GM18861 (cell line): ENCODE measurements around the gene YAP1.
"Not testable (repeated sequence)": the region's sequence is repeated elsewhere in the genome, so short reads cannot be mapped to it uniquely, and the experiment has no call there.

Experiments used
- ATAC-seq: cut with Tn5 transposase; IDR thresholded peaks from one replicate; pipeline ENCODE4 v1.9.1; 2021; ENCODE audit not compliant: unreplicated experiment

The YAP1 gene

DNA sequence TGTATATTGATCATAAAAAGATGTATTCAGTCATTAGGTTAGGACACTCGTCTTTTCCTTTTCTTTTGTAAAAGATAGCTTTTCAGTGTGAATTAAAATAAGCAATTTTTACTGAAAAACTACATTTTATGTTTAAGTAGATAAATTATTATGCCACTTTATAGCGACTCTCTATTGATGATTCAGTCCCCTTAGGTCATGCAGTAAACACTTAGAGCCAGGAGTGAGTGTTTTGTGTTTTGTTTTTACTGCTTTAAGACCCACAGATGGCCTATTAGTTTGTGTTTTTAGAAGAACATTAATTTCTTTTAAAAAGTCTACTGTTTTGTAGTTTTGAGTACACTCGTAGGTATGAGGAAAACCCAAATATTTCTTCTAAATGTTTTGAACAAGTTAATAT is 86.6 kb downstream of the YAP1 start:
- no peak for ATAC-seq

GRCh38 chr11:102197670-102198139 is 87.5 kb downstream of the YAP1 start:
- no peak for ATAC-seq

DNA sequence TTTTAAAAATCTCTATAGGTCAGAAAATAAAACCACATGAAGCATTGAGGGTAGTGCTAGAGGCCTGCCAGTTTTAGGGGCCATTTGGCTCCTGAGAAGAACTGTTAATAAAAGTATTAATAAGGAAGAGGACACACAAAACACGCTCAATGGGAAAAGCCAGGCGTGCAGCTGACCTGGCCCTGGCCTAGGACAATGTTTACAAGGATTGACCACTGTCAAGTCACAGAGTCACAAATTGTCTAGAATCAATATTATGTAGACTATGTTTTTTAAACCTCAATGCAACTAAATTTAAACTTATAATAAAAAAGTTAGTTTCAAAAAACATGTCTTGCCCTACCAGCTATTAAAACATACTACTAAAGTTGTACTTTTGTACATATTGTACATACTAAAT is 89.4 kb downstream of the YAP1 start:
- ATAC-seq: no peak

DNA sequence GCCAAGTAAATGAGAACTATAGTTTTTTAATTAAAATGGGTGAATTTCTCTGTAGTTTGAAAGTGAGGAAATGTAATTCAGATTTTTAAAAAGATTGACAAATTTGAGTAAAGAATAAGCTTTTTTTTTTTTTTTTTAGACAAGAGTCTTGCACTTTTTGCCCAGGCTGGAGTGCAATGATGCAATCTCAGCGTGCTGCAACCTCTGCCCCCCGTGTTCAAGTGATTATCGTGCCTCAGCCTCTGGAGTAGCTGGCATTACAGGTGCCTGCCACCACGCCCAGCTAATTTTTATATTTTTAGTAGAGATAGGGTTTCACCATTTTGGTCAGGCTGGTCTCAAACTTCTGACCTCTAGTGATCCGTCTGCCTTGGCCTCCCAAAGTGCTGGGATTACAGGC is 90.1 kb downstream of the YAP1 start:
- ATAC-seq: not testable (repeated sequence)

- no peak for ATAC-seq
These were observed 91.5 kb downstream of the YAP1 start for GRCh38 chr11:102201776-102202175.

GRCh38 chr11:102202972-102203371 is 92.7 kb downstream of the YAP1 start:
- ATAC-seq: no peak

GRCh38 chr11:102204174-102204573 is 93.9 kb downstream of the YAP1 start:
- no peak for ATAC-seq

DNA sequence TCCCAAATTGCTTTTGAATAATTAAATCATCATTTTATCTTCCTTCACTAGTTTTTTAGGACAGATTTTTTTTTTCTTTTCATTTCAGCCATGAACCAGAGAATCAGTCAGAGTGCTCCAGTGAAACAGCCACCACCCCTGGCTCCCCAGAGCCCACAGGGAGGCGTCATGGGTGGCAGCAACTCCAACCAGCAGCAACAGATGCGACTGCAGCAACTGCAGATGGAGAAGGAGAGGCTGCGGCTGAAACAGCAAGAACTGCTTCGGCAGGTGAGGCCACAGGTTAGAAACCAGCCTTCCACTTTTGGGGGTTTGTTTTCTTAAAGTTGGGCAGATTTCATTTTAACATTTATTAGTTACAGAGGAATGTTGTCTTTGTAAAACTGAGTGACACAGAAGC is 95.6 kb downstream of the YAP1 start:
- ATAC-seq: no peak

GRCh38 chr11:102208835-102209234 is 98.6 kb downstream of the YAP1 start:
- ATAC-seq: no peak

DNA sequence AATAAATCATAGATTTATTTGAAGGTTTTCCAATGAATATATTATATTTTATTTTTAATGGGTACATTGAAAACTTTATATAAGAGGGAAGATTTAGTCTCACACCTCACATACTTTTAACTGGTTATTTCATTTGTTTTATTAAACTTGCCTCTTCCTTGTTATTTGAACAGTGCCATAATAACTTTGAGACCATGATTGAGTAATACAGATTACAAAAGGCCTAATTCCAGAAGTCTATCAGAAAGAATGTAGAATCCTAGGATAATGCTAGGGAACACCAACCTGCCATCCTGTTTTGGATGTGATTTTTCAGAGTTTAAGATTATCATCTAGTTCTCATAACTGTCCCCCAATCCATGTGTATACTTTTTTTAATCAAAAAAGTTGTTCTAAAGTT is 104.4 kb downstream of the YAP1 start:
- ATAC-seq: no peak

- no peak for ATAC-seq
These were observed 106.3 kb downstream of the YAP1 start for GRCh38 chr11:102216433-102217075.

- ATAC-seq: no peak
These were observed 110.7 kb downstream of the YAP1 start for GRCh38 chr11:102220728-102221467.

- ATAC-seq: no peak
These were observed 113.6 kb downstream of the YAP1 start for GRCh38 chr11:102223859-102224258.

DNA sequence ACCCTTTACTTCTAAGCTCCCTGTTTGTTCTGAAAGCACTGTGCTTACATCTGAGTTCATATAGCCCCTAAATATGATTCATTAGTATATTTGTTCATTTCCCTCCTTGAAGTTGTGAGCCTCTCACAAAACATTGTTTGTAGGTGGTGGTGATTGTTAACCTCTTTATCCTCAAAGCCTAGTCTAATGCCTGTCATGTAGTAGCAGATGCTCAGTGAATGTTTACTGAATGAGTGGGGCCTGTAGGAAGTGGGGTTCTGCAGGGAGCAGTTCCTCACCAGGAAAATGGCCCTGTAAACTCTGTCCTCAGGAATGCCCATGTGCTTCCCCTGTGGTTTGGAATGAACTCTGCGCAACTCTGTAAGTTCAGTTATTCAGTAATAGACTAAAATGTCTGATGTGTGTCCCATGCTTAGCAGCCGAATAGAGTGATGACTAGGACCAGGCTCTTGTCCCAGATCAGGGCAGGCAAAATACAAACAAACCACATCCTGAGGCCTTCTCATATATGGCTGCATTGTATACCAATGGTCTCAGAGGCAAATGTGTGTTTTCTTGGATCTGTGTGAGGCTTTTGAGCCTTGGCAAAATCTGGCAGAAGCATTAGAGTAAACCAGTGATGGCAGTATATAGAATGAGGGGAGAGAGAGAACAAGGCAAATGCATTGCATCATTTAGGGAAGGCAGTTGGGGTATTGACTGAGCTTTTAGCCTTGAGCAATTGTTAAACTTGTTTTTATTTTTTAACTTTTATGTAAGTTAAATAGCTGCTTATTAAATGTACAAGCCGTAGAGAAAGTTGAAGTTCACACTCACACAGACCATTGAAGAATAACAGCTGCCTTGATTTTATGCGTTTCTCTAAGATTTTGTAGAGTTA is 115.7 kb downstream of the YAP1 start:
- ATAC-seq: no peak

- ATAC-seq: no peak
These were observed 116.6 kb downstream of the YAP1 start for GRCh38 chr11:102226702-102227490.

DNA sequence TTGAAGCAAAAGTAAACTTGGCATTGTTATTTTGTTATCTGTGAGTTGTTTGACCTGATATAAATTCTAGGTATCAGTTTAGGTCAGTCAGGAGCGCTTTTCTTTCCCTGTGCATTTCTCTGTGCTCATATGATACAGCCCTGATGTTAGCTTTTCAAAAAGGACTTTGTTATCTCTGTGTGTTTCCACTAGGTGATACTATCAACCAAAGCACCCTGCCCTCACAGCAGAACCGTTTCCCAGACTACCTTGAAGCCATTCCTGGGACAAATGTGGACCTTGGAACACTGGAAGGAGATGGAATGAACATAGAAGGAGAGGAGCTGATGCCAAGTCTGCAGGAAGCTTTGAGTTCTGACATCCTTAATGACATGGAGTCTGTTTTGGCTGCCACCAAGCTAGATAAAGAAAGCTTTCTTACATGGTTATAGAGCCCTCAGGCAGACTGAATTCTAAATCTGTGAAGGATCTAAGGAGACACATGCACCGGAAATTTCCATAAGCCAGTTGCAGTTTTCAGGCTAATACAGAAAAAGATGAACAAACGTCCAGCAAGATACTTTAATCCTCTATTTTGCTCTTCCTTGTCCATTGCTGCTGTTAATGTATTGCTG is 119.4 kb downstream of the YAP1 start:
- no peak for ATAC-seq

DNA sequence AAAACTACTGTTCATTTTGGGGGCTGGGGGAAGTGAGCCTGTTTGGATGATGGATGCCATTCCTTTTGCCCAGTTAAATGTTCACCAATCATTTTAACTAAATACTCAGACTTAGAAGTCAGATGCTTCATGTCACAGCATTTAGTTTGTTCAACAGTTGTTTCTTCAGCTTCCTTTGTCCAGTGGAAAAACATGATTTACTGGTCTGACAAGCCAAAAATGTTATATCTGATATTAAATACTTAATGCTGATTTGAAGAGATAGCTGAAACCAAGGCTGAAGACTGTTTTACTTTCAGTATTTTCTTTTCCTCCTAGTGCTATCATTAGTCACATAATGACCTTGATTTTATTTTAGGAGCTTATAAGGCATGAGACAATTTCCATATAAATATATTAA is 119.9 kb downstream of the YAP1 start:
- ATAC-seq: no peak

DNA sequence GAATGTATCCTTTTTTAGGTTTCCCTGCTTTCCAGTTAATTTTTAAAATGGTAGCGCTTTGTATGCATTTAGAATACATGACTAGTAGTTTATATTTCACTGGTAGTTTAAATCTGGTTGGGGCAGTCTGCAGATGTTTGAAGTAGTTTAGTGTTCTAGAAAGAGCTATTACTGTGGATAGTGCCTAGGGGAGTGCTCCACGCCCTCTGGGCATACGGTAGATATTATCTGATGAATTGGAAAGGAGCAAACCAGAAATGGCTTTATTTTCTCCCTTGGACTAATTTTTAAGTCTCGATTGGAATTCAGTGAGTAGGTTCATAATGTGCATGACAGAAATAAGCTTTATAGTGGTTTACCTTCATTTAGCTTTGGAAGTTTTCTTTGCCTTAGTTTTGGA is 120.7 kb downstream of the YAP1 start:
- no peak for ATAC-seq

- ATAC-seq: no peak
These were observed 124.7 kb downstream of the YAP1 start for GRCh38 chr11:102234779-102235439.
